B cell (primary cell): Measurements from ENCODE around the gene CD2. TPM values are rescaled to one million over a fixed set of nuclear protein-coding genes. Genes with fewer than 3 reads are reported as not detected.

Experiments
- ATAC-seq: fragments of 200-7000 bp; cut with Tn5 transposase; one replicate; pipeline ENCODE4 v1.10.0; 2021; ENCODE audit warnings: low read depth, mild to moderate bottlenecking, moderate number of reproducible peaks, moderate library complexity
- CTCF ChIA-PET: fragments of 350-600 bp; sonication (Branson Sonifier 250); formaldehyde crosslinking; loops from one replicate; lab custom pipeline; 2021; ENCODE audit warnings: antibody characterized with exemption, inconsistent platforms; lab: Charles Lee
- POLR2A ChIA-PET: fragments of 350-600 bp; sonication (Branson Sonifier 250); formaldehyde crosslinking; loops from one replicate; lab custom pipeline; 2021; ENCODE audit warnings: antibody characterized with exemption; lab: Charles Lee
- DNase-seq: peaks from one replicate; pipeline ENCODE4 v3.0.0; 2013
- H2AFZ ChIP-seq: 2 replicates; pipeline ENCODE4 v1.6.1; 2012; ENCODE audit warnings: mild to moderate bottlenecking, low read depth, low read length; ENCODE audit not compliant: insufficient read depth, poor library complexity, severe bottlenecking
- H3K27ac ChIP-seq, 2 donors: 1 replicate in 1 of 2; 2 replicates in 1 of 2; pipeline ENCODE4 v1.5.1; 2012 to 2013; ENCODE audit warnings: low read length in 2 of 2, mild to moderate bottlenecking in 2 of 2, moderate library complexity in 1 of 2
- H3K27me3 ChIP-seq, 4 experiments: fragments of 200-600 bp in 1 of 4; sonication (generic) in 1 of 4; replicated peaks in 1 of 4; 1 replicate in 2 of 4; 2 replicates in 2 of 4; pipeline versions ENCODE4 v1.6.1 to v1.7.0; 2013 to 2016; ENCODE audit warnings: low read length in 3 of 4, mild to moderate bottlenecking in 2 of 4, mixed read lengths in 1 of 4, moderate library complexity in 1 of 4; ENCODE audit not compliant: insufficient read depth in 4 of 4, control insufficient read depth in 3 of 4; ENCODE audit errors: control extremely low read depth in 1 of 4
- H3K36me3 ChIP-seq, 2 experiments: replicated peaks in 1 of 2; 1 replicate in 1 of 2; 2 replicates in 1 of 2; pipeline versions ENCODE4 v1.6.1 to v1.7.1; 2013; ENCODE audit warnings: low read length in 1 of 2; ENCODE audit not compliant: insufficient read depth in 2 of 2, control insufficient read depth in 1 of 2; ENCODE audit errors: control extremely low read depth in 1 of 2, extremely low read depth in 1 of 2
- H3K4me1 ChIP-seq, 2 donors: fragments of 200-600 bp in 1 of 2; sonication (generic) in 1 of 2; 1 replicate in 1 of 2; 2 replicates in 1 of 2; pipeline versions ENCODE4 v1.5.1 to v1.6.1; 2013 to 2017; ENCODE audit warnings: low read length in 2 of 2; ENCODE audit not compliant: control insufficient read depth in 2 of 2, insufficient read depth in 2 of 2
- H3K4me2 ChIP-seq: replicated peaks from 2 replicates; pipeline ENCODE3; 2012; ENCODE audit warnings: mild to moderate bottlenecking, low read depth, low read length; ENCODE audit not compliant: poor library complexity, severe bottlenecking
- H3K4me3 ChIP-seq, 5 experiments: fragments of 200-600 bp in 1 of 5; sonication (generic) in 1 of 5; 1 replicate in 3 of 5; 2 replicates in 2 of 5; pipeline versions ENCODE4 v1.5.1 to v1.7.0; 2011 to 2016; ENCODE audit warnings: low read length in 4 of 5, mild to moderate bottlenecking in 4 of 5, low read depth in 2 of 5, control low read depth in 1 of 5, moderate library complexity in 1 of 5; ENCODE audit not compliant: insufficient read depth in 1 of 5; ENCODE audit errors: control extremely low read depth in 1 of 5, extremely low read depth in 1 of 5
- H3K79me2 ChIP-seq: fragments of 200-600 bp; sonication (generic); one replicate; pipeline ENCODE4 v1.6.0; 2016; ENCODE audit warnings: low read length; ENCODE audit not compliant: control insufficient read depth, insufficient read depth
- H3K9ac ChIP-seq: fragments of 200-600 bp; sonication (generic); 2 replicates; pipeline ENCODE4 v1.6.1; 2017; ENCODE audit warnings: mild to moderate bottlenecking, low read length, moderate library complexity
- H3K9me3 ChIP-seq, 3 donors: one replicate each; pipeline versions ENCODE4 v1.6.1 to v1.7.1; 2013; ENCODE audit warnings: low read length in 2 of 3; ENCODE audit not compliant: control insufficient read depth in 2 of 3, insufficient read depth in 1 of 3; ENCODE audit errors: control extremely low read depth in 1 of 3
- H4K20me1 ChIP-seq: 2 replicates; pipeline ENCODE4 v1.6.0; 2012; ENCODE audit warnings: mild to moderate bottlenecking, low read length; ENCODE audit not compliant: insufficient read depth, control insufficient read depth, poor library complexity, severe bottlenecking
- H3K27ac Mint-ChIP-seq: one replicate; pipeline ENCODE4 v1.8.0; 2021; ENCODE audit warnings: mixed read lengths
- H3K27me3 Mint-ChIP-seq: one replicate; pipeline ENCODE4 v1.8.0; 2021; ENCODE audit warnings: mixed read lengths
- H3K4me1 Mint-ChIP-seq: one replicate; pipeline ENCODE4 v1.8.0; 2021; ENCODE audit warnings: mixed read lengths
- H3K4me3 Mint-ChIP-seq: one replicate; pipeline ENCODE4 v1.8.0; 2021; ENCODE audit warnings: mixed read lengths
- H3K9me3 Mint-ChIP-seq: one replicate; pipeline ENCODE4 v1.8.0; 2022; ENCODE audit warnings: mixed read lengths; ENCODE audit not compliant: insufficient read depth
- EZH2 ChIP-seq: IDR thresholded peaks from 2 replicates; pipeline ENCODE4 v1.6.1; 2012; ENCODE audit warnings: borderline replicate concordance, low read depth, mild to moderate bottlenecking, moderate library complexity, low read length; ENCODE audit not compliant: insufficient read depth, poor library complexity, severe bottlenecking
- WGBS: methylation state at CpG from one replicate; pipeline ENCODE4 v1.1.5; 2013; ENCODE audit warnings: missing lambda C conversion rate; ENCODE audit not compliant: insufficient coverage; 5-methylcytosine and 5-hydroxymethylcytosine counted together
- intact Hi-C: fragments of 100-400 bp; cut with micrococcal nuclease; formaldehyde crosslinking; loops from one replicate; pipeline ENCODE4 v1.10.0; 2022
- polyA plus RNA-seq: library from polyadenylated mRNA; depleted of rRNA; stranded (reverse); fragments of >200 nt; gene quantifications from 2 replicates; pipeline ENCODE4 v1.2.3, GENCODE V29; 2012
- total RNA-seq, 2 donors: library from RNA; stranded (reverse); fragments of 120-200 nt in 1 of 2; gene quantifications; 1 replicate in 1 of 2; 2 replicates in 1 of 2; pipeline versions ENCODE4 v1.2.3 to v1.2.4, GENCODE V29; 2013 to 2022
- TF ChIP-seq, protein P1 (sequence below): fragments of 200-600 bp; IDR thresholded peaks from one replicate; pipeline ENCODE4 v1.8.0; 2022; ENCODE audit warnings: antibody characterized with exemption, mild to moderate bottlenecking

Gene CD2
- total and polyA plus RNA-seq, 2 donors (not counting 1 experiment from before 2014, with no cell fraction given), result 0.52 to 0.74 TPM

DNA sequence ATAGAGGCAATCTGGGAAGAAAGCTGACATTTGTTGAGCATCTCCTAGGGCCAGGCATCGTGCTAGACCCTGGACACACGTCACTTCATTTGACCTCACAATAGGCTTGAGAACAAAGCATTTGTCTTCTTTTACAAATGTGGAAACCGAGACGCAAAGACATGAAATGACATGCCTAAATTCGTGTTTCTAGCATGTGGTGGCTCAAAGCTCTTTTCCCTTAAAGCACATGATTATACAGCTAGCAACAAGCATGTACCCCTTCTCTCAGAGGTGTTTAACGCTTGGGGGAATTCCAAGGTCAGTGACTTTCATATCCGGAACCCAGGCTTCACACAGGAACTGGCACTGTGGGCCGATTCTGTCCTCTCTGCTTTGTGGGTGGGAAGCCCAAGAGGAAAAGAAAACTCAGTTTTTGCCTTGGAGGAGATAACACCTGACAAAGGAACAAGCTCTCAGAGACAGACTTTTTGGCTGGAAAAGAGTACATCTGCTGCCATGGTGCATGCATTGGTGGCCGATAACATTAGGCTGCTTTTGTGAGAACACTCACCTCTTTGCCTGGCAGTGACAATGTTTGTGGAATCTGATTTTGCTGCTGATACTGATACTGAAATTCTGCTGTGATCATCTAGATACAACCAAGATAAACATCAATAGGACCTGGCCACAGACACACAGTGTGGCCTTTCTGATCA lies 15.4 kb upstream of the CD2 start:
- Histone ChIP-seq H3K4me2 (peak overlapping the region; percentile 23), H3K9ac (peak overlapping the region; percentile 23), H3K4me1 (peaks cover 20 to 24% of the 10 kb centered on the region in 2 donors), H3K9me3 (peaks cover 0 to 25% (median 10%) of the 10 kb centered on the region in 3 donors), H3K4me3 (no peak overlapping the region), H3K27me3 (no peaks in the 10 kb centered on the region), H2AFZ (peak overlapping the region; percentile 46), H3K79me2 (no peaks in the 10 kb centered on the region), H3K36me3 (no peaks in the 10 kb centered on the region), H3K27ac (peak overlapping the region; percentile 56 to 72), H4K20me1 (no peaks in the 10 kb centered on the region)
- Mint-ChIP-seq H3K27me3 (no peaks in the 10 kb centered on the region), H3K9me3 (peaks cover 2% of the 10 kb centered on the region), H3K4me3 (peak overlapping the region; percentile 50), H3K4me1 (peaks cover 30% of the 10 kb centered on the region), H3K27ac (peak overlapping the region; percentile 66)
- peak; percentile 60 for ATAC-seq
- POLR2A ChIA-PET, result interaction anchor here (0.7 kb wide), 1 partner anchor 322 kb away, joined by 3 read pairs; the partner anchor contains the start of gene TTF2
- 55% methylated on average over 6 of the region's 9 CpGs for WGBS
- DNase-seq, result peak; percentile 69
- TF ChIP-seq, protein P1, sequence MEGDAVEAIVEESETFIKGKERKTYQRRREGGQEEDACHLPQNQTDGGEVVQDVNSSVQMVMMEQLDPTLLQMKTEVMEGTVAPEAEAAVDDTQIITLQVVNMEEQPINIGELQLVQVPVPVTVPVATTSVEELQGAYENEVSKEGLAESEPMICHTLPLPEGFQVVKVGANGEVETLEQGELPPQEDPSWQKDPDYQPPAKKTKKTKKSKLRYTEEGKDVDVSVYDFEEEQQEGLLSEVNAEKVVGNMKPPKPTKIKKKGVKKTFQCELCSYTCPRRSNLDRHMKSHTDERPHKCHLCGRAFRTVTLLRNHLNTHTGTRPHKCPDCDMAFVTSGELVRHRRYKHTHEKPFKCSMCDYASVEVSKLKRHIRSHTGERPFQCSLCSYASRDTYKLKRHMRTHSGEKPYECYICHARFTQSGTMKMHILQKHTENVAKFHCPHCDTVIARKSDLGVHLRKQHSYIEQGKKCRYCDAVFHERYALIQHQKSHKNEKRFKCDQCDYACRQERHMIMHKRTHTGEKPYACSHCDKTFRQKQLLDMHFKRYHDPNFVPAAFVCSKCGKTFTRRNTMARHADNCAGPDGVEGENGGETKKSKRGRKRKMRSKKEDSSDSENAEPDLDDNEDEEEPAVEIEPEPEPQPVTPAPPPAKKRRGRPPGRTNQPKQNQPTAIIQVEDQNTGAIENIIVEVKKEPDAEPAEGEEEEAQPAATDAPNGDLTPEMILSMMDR, result no peak
- no peak for TF ChIP-seq EZH2
- intact Hi-C loops, result loop anchor here (2.0 kb wide), 1 partner anchor 384 kb away; no protein-coding TSS in a partner anchor
- CTCF ChIA-PET, result interaction anchor here (0.6 to 3.4 kb wide), 13 partner anchors 14 to 600 kb away, joined by 3 to 64 read pairs (median 5); partner anchors contain the start of gene TTF2
